GM19452 (cell line): ENCODE data around the gene MOB4.
A peak's percentile ranks its signal among the peaks of the same experiment; 100 is the strongest.
"Not testable (repeated sequence)": the region's sequence is repeated elsewhere in the genome, so short reads cannot be mapped to it uniquely, and the experiment has no call there.

Experiments
- ATAC-seq: cut with Tn5 transposase; IDR thresholded peaks from one replicate; pipeline ENCODE4 v1.9.1; 2021; ENCODE audit not compliant: unreplicated experiment

Gene MOB4

GRCh38 chr2:197513915-197514314 is 2.0 kb upstream of the MOB4 start:
- ATAC-seq: no peak

- no peak for ATAC-seq
Measured at GRCh38 chr2:197514754-197515153, 1.1 kb upstream of the MOB4 start.

GRCh38 chr2:197515315-197515738 is 539 bp upstream of the MOB4 start:
- ATAC-seq: peak; percentile 0

- peak; percentile 8 for ATAC-seq
Measured at GRCh38 chr2:197516393-197516761, 511 bp downstream of the MOB4 start.

GRCh38 chr2:197517150-197517549 is 1.3 kb downstream of the MOB4 start:
- no peak for ATAC-seq

GRCh38 chr2:197538412-197538811 is 22.5 kb downstream of the MOB4 start:
- no peak for ATAC-seq

- no peak for ATAC-seq
Measured at GRCh38 chr2:197539734-197540133, 23.9 kb downstream of the MOB4 start.

- no peak for ATAC-seq
Measured at GRCh38 chr2:197543206-197543605, 27.3 kb downstream of the MOB4 start.

GRCh38 chr2:197547163-197547900 is 31.5 kb downstream of the MOB4 start:
- no peak for ATAC-seq

GRCh38 chr2:197548582-197548981 is 32.7 kb downstream of the MOB4 start:
- ATAC-seq: no peak

GRCh38 chr2:197551260-197551659 is 35.4 kb downstream of the MOB4 start:
- ATAC-seq: not testable (repeated sequence)

GRCh38 chr2:197555467-197555866 is 39.6 kb downstream of the MOB4 start:
- ATAC-seq: no peak

- ATAC-seq: no peak
Measured at GRCh38 chr2:197556456-197556855, 40.6 kb downstream of the MOB4 start.

GRCh38 chr2:197558393-197558792 is 42.5 kb downstream of the MOB4 start:
- ATAC-seq: no peak

- ATAC-seq: no peak
Measured at GRCh38 chr2:197559681-197560080, 43.8 kb downstream of the MOB4 start.

- ATAC-seq: no peak
Measured at GRCh38 chr2:197560146-197560665, 44.3 kb downstream of the MOB4 start.

- no peak for ATAC-seq
Measured at GRCh38 chr2:197571627-197572271, 55.9 kb downstream of the MOB4 start.

- no peak for ATAC-seq
Measured at GRCh38 chr2:197573608-197574007, 57.7 kb downstream of the MOB4 start.

- no peak for ATAC-seq
Measured at GRCh38 chr2:197575987-197576386, 60.1 kb downstream of the MOB4 start.

GRCh38 chr2:197576631-197577030 is 60.8 kb downstream of the MOB4 start:
- no peak for ATAC-seq

GRCh38 chr2:197577446-197577845 is 61.6 kb downstream of the MOB4 start:
- ATAC-seq: no peak

- not testable (repeated sequence) for ATAC-seq
Measured at GRCh38 chr2:197578294-197578693, 62.4 kb downstream of the MOB4 start.
